ENCODE results near the gene PKIG. TPM values are rescaled to one million over a fixed set of nuclear protein-coding genes. Genes with fewer than 3 reads are reported as not detected.
"Not testable (repeated sequence)": the region's sequence is repeated elsewhere in the genome, so short reads cannot be mapped to it uniquely, and the experiment has no call there.

Gene PKIG
- total RNA-seq, 1 donor from 2014 or later, result 30.1 TPM

- no peak overlapping the region for H3K27ac ChIP-seq (ENCODE audit: low read depth, low read length)
- H3K4me1 Mint-ChIP-seq (ENCODE audit: low read depth, unreplicated experiment), result peaks cover 10% of the 10 kb centered on the region
- FAIRE-seq (no peak), DNase-seq (ENCODE audit: low read depth) (no peak)
- no peak overlapping the region for H3K4me2 ChIP-seq (ENCODE audit: low read length)
- no peaks in the 10 kb centered on the region for H3K9me3 Mint-ChIP-seq (ENCODE audit: unreplicated experiment)
- TF ChIP-seq EZH2 (IDR thresholded peaks at IDR 0.05; ENCODE audit: insufficient read depth, low read length) (no peak), CTCF (IDR thresholded peaks at IDR 0.05; ENCODE audit: insufficient read depth, low read depth, low read length) (no peak)
- no peaks in the 10 kb centered on the region for H3K4me1 ChIP-seq (ENCODE audit: insufficient read depth, low read length)
- H3K27ac Mint-ChIP-seq (ENCODE audit: unreplicated experiment), result no peak overlapping the region
- H3K36me3 ChIP-seq (ENCODE audit: insufficient read depth, low read length), result no peaks in the 10 kb centered on the region
- no peak overlapping the region for H3K4me3 Mint-ChIP-seq (ENCODE audit: unreplicated experiment)
- no peak overlapping the region for H2AFZ ChIP-seq (ENCODE audit: low read depth, low read length)
- no peaks in the 10 kb centered on the region for H3K27me3 Mint-ChIP-seq (ENCODE audit: low read depth, unreplicated experiment)
- no peaks in the 10 kb centered on the region for H4K20me1 ChIP-seq (ENCODE audit: insufficient read depth, low read length)
- H3K36me3 Mint-ChIP-seq (ENCODE audit: low read depth, unreplicated experiment), result no peaks in the 10 kb centered on the region
- no peaks in the 10 kb centered on the region for H3K79me2 ChIP-seq (ENCODE audit: insufficient read depth, low read length)
- no peak overlapping the region for H3K9ac ChIP-seq (ENCODE audit: low read length)
- no peak overlapping the region for H3K4me3 ChIP-seq (ENCODE audit: insufficient read depth, low read depth, low read length)
- no peaks in the 10 kb centered on the region for H3K27me3 ChIP-seq (ENCODE audit: insufficient read depth, low read length)
- no peaks in the 10 kb centered on the region for H3K9me3 ChIP-seq (ENCODE audit: insufficient read depth, low read depth, low read length)
These were observed 23.1 kb upstream of the PKIG start for GRCh38 chr20:44559302-44559701.

- H3K9me3 Mint-ChIP-seq (ENCODE audit: unreplicated experiment), result no peaks in the 10 kb centered on the region
- Histone ChIP-seq H3K4me3 (ENCODE audit: insufficient read depth, low read depth, low read length) (no peak overlapping the region), H3K27me3 (ENCODE audit: insufficient read depth, low read length) (no peaks in the 10 kb centered on the region), H3K4me1 (ENCODE audit: insufficient read depth, low read length) (no peaks in the 10 kb centered on the region), H2AFZ (ENCODE audit: low read depth, low read length) (no peak overlapping the region), H3K9me3 (ENCODE audit: insufficient read depth, low read depth, low read length) (no peaks in the 10 kb centered on the region), H3K4me2 (ENCODE audit: low read length) (no peak overlapping the region), H3K27ac (ENCODE audit: low read depth, low read length) (no peak overlapping the region), H3K36me3 (ENCODE audit: insufficient read depth, low read length) (no peaks in the 10 kb centered on the region), H4K20me1 (ENCODE audit: insufficient read depth, low read length) (no peaks in the 10 kb centered on the region), H3K9ac (ENCODE audit: low read length) (no peak overlapping the region), H3K79me2 (ENCODE audit: insufficient read depth, low read length) (no peaks in the 10 kb centered on the region)
- no peak overlapping the region for H3K4me3 Mint-ChIP-seq (ENCODE audit: unreplicated experiment)
- DNase-seq (ENCODE audit: low read depth), result no peak
- TF ChIP-seq CTCF (IDR thresholded peaks at IDR 0.05; ENCODE audit: insufficient read depth, low read depth, low read length), result no peak
- no peak for TF ChIP-seq EZH2 (IDR thresholded peaks at IDR 0.05; ENCODE audit: insufficient read depth, low read length)
- no peaks in the 10 kb centered on the region for H3K27me3 Mint-ChIP-seq (ENCODE audit: low read depth, unreplicated experiment)
- H3K27ac Mint-ChIP-seq (ENCODE audit: unreplicated experiment), result no peak overlapping the region
- FAIRE-seq, result no peak
- peaks cover 4% of the 10 kb centered on the region for H3K4me1 Mint-ChIP-seq (ENCODE audit: low read depth, unreplicated experiment)
- no peaks in the 10 kb centered on the region for H3K36me3 Mint-ChIP-seq (ENCODE audit: low read depth, unreplicated experiment)
These were observed 22.1 kb upstream of the PKIG start for GRCh38 chr20:44560229-44560628.

DNA sequence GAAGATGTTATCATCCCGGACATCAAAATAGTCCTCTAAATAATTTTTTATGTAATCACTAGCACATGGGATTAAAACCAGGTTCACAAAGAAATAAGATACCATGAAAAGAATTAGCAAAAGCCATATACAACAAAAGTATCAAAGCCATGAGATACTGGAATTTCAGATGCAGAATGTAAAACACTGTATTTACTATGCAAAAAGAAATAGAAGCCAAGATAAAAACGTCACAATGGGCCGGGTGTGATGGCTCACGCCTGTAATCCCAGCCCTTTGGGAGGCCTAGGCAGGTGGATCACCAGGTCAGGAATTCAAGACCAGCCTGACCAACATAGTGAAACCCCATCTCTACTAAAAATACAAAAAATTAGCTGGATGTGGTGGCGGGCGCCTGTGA is 21.6 kb upstream of the PKIG start:
- not testable (repeated sequence) for H3K4me1 ChIP-seq (ENCODE audit: insufficient read depth, low read length); H3K27me3 ChIP-seq (ENCODE audit: insufficient read depth, low read length); DNase-seq (ENCODE audit: low read depth); H3K27ac ChIP-seq (ENCODE audit: low read depth, low read length); H3K9ac ChIP-seq (ENCODE audit: low read length); H3K4me3 Mint-ChIP-seq (ENCODE audit: unreplicated experiment); H2AFZ ChIP-seq (ENCODE audit: low read depth, low read length); H3K4me2 ChIP-seq (ENCODE audit: low read length); FAIRE-seq; H3K36me3 ChIP-seq (ENCODE audit: insufficient read depth, low read length); H3K9me3 ChIP-seq (ENCODE audit: insufficient read depth, low read depth, low read length); H3K36me3 Mint-ChIP-seq (ENCODE audit: low read depth, unreplicated experiment); H3K4me1 Mint-ChIP-seq (ENCODE audit: low read depth, unreplicated experiment); H3K27ac Mint-ChIP-seq (ENCODE audit: unreplicated experiment); H3K9me3 Mint-ChIP-seq (ENCODE audit: unreplicated experiment); H4K20me1 ChIP-seq (ENCODE audit: insufficient read depth, low read length); H3K27me3 Mint-ChIP-seq (ENCODE audit: low read depth, unreplicated experiment); H3K4me3 ChIP-seq (ENCODE audit: insufficient read depth, low read depth, low read length); H3K79me2 ChIP-seq (ENCODE audit: insufficient read depth, low read length)
